ENCODE data around the gene OR4D5.

Gene OR4D5

GRCh38 chr11:123943738-123944137 lies 4.3 kb downstream of the OR4D5 start, which contains the start of gene OR6T1:
OR6T1 (minus strand) TSS chr11:123943838; CDS start chr11:123943838, 0 bp downstream.
- no peaks in the 10 kb centered on the region for H3K27me3 ChIP-seq (ENCODE audit: control insufficient read depth, insufficient read depth, low read length)
- no peak within 1 kb of the TSS for H2AFZ ChIP-seq
- no peak within 1 kb of the TSS for H3K9ac ChIP-seq
- H3K36me3 ChIP-seq (ENCODE audit: control insufficient read depth, insufficient read depth, low read length): no peaks in the 10 kb centered on the region
- no peaks in the 10 kb centered on the region for H3K9me3 ChIP-seq (ENCODE audit: control insufficient read depth, low read length)
- H3K4me3 ChIP-seq (ENCODE audit: low read depth, low read length): no peak within 1 kb of the TSS
- no peak within 1 kb of the TSS for H3K4me2 ChIP-seq (ENCODE audit: low read length)
- no peak for TF ChIP-seq CTCF (IDR thresholded peaks at IDR 0.05)
- H3K27ac ChIP-seq: no peak within 1 kb of the TSS
- no peaks in the 10 kb centered on the region for H3K79me2 ChIP-seq
- H3K4me1 ChIP-seq: no peaks in the 10 kb centered on the region

- no peak overlapping the region for H3K4me2 ChIP-seq (ENCODE audit: low read length)
- no peak overlapping the region for H3K27ac ChIP-seq
- H3K27me3 ChIP-seq (ENCODE audit: control insufficient read depth, insufficient read depth, low read length): no peaks in the 10 kb centered on the region
- TF ChIP-seq CTCF (IDR thresholded peaks at IDR 0.05): no peak
- no peak overlapping the region for H3K4me3 ChIP-seq (ENCODE audit: low read depth, low read length)
- H2AFZ ChIP-seq: no peak overlapping the region
- no peaks in the 10 kb centered on the region for H3K9me3 ChIP-seq (ENCODE audit: control insufficient read depth, low read length)
- no peaks in the 10 kb centered on the region for H3K79me2 ChIP-seq
- no peak overlapping the region for H3K9ac ChIP-seq
- H3K36me3 ChIP-seq (ENCODE audit: control insufficient read depth, insufficient read depth, low read length): no peaks in the 10 kb centered on the region
- H3K4me1 ChIP-seq: no peaks in the 10 kb centered on the region
These were observed 5.7 kb downstream of the OR4D5 start for GRCh38 chr11:123945132-123945531.

DNA sequence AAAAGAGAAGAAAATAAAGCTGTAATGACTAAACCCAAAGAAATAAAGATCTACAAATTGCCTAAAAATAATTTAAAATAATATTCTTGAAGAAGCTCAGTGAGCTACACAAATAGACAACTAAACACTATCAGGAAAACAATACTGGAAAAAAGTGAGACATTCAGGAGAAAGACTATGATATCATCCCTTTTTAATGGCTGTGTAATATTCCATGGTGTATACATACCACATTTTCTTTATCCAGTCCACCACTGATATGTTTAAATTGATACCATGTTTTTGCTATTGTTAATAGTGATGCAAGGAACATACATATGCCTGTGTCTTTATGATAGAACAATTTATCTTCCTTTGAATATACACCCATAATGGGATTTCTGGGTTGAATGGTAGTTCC lies 17.3 kb downstream of the OR4D5 start:
- Histone ChIP-seq H3K4me2 (ENCODE audit: low read length) (no peak overlapping the region), H3K27me3 (ENCODE audit: control insufficient read depth, insufficient read depth, low read length) (no peaks in the 10 kb centered on the region), H3K4me3 (ENCODE audit: low read depth, low read length) (no peak overlapping the region), H3K9ac (no peak overlapping the region), H3K27ac (no peak overlapping the region), H2AFZ (no peak overlapping the region), H3K79me2 (no peaks in the 10 kb centered on the region), H3K9me3 (ENCODE audit: control insufficient read depth, low read length) (no peaks in the 10 kb centered on the region), H3K36me3 (ENCODE audit: control insufficient read depth, insufficient read depth, low read length) (no peaks in the 10 kb centered on the region), H3K4me1 (no peaks in the 10 kb centered on the region)
- no peak for TF ChIP-seq CTCF (IDR thresholded peaks at IDR 0.05)

DNA sequence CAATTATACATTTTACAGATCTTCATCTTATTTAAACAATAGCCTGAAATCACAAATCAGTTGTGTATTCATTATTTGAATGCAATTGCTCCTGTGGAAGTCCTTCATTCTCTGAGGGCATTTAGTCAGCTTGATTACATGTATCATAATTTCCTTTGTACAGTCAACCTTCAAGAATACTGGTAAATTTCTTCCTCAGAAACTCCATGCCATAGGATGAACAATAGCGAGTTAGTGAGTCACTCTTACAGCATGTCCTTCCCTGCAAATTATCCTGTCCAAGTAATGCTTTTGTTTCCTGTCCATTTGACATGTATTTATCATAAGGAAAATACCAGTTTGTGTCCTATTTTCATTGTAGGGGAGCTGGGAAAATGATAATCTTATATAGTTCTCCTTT lies 34.4 kb downstream of the OR4D5 start:
- no peak for TF ChIP-seq CTCF (IDR thresholded peaks at IDR 0.05)
- H3K27ac ChIP-seq: no peak overlapping the region

DNA sequence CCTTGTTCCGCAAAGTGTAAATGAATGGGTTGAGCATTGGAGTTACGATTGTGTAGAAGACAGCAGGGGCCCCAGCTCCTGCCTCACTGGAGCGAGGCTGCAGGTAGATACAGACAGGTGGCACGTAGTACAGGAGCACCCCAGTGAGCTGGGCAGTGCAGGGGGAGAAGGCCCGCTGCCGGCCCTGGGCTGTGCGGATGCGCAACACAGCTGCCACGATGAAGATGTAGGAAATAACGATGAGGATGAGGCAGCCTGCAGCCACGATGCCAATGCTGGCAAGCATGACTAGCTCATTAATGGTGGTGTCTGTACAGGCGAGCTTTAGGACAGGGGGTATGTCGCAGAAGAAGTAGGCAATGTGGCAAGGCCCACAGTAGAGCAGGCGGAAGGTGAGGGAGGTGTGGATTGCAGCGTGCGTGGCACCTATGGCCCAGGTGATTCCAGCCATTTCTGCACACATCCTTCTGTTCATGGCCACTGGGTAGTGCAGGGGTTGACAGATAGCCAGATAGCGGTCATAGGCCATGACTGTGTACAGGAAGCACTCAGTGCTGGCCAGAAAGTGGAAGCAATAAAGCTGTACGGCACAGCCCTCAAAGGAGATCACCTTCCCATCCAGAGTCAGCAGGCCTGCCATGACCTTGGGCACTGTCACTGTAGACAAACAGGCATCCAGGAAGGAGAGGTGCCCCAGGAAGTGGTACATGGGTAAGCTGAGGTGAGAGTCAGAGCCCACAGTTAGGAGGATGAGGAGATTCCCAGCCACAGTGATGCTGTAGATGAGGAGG lies 37.5 kb downstream of the OR4D5 start:
- H3K9ac ChIP-seq: no peak overlapping the region
- H3K27ac ChIP-seq: no peak overlapping the region
- no peaks in the 10 kb centered on the region for H3K4me1 ChIP-seq
- no peaks in the 10 kb centered on the region for H3K36me3 ChIP-seq (ENCODE audit: control insufficient read depth, insufficient read depth, low read length)
- H3K79me2 ChIP-seq: no peaks in the 10 kb centered on the region
- H2AFZ ChIP-seq: no peak overlapping the region
- TF ChIP-seq CTCF (IDR thresholded peaks at IDR 0.05): no peak
- H3K4me3 ChIP-seq (ENCODE audit: low read depth, low read length): no peak overlapping the region
- H3K9me3 ChIP-seq (ENCODE audit: control insufficient read depth, low read length): no peaks in the 10 kb centered on the region
- H3K27me3 ChIP-seq (ENCODE audit: control insufficient read depth, insufficient read depth, low read length): no peaks in the 10 kb centered on the region
- no peak overlapping the region for H3K4me2 ChIP-seq (ENCODE audit: low read length)

More for the DNA sequence above, 34.4 kb downstream of the OR4D5 start:
- Histone ChIP-seq H3K27me3 (ENCODE audit: control insufficient read depth, insufficient read depth, low read length) (no peaks in the 10 kb centered on the region), H3K9me3 (ENCODE audit: control insufficient read depth, low read length) (no peaks in the 10 kb centered on the region), H2AFZ (no peak overlapping the region), H3K4me1 (no peaks in the 10 kb centered on the region), H3K36me3 (ENCODE audit: control insufficient read depth, insufficient read depth, low read length) (no peaks in the 10 kb centered on the region), H3K4me2 (ENCODE audit: low read length) (no peak overlapping the region), H3K4me3 (ENCODE audit: low read depth, low read length) (no peak overlapping the region), H3K9ac (no peak overlapping the region), H3K79me2 (no peaks in the 10 kb centered on the region)
